Effector CD8-positive, alpha-beta T cell (primary cell): ENCODE results near the gene TEX14.

Experiments
- DNase-seq: peaks from one replicate; lab custom pipeline; 2025; lab: John Stamatoyannopoulos, UW

Gene TEX14

GRCh38 chr17:58648236-58648635, 43.6 kb downstream of the TEX14 start:
- DNase-seq, result no peak

GRCh38 chr17:58643147-58643546, 48.7 kb downstream of the TEX14 start:
- no peak for DNase-seq

- DNase-seq, result no peak
These were observed 49.9 kb downstream of the TEX14 start for GRCh38 chr17:58641887-58642311.

GRCh38 chr17:58640202-58640601, 51.6 kb downstream of the TEX14 start:
- DNase-seq, result no peak

GRCh38 chr17:58639681-58640080, 52.2 kb downstream of the TEX14 start:
- DNase-seq, result no peak

- DNase-seq, result no peak
These were observed 54.8 kb downstream of the TEX14 start for GRCh38 chr17:58637011-58637570.

GRCh38 chr17:58632324-58633314, 59.2 kb downstream of the TEX14 start:
- DNase-seq, result no peak

- peak; percentile 83 for DNase-seq
These were observed 60.1 kb downstream of the TEX14 start for GRCh38 chr17:58631523-58632323.

GRCh38 chr17:58630883-58631522, 60.8 kb downstream of the TEX14 start:
- DNase-seq, result peak; percentile 32

GRCh38 chr17:58626905-58627304, 64.9 kb downstream of the TEX14 start:
- no peak for DNase-seq

GRCh38 chr17:58624751-58625150, 67.1 kb downstream of the TEX14 start:
- DNase-seq, result no peak

- no peak for DNase-seq
These were observed 70.7 kb downstream of the TEX14 start for GRCh38 chr17:58621174-58621573.

- DNase-seq, result no peak
These were observed 73.5 kb downstream of the TEX14 start for GRCh38 chr17:58618336-58618735.

- no peak for DNase-seq
These were observed 74.3 kb downstream of the TEX14 start for GRCh38 chr17:58617563-58617962.

GRCh38 chr17:58615768-58616659, 75.8 kb downstream of the TEX14 start:
- no peak for DNase-seq

- DNase-seq, result no peak
These were observed 76.9 kb downstream of the TEX14 start for GRCh38 chr17:58614859-58615459.

- no peak for DNase-seq
These were observed 80.5 kb downstream of the TEX14 start for GRCh38 chr17:58611331-58611730.

- DNase-seq, result no peak
These were observed 84.9 kb downstream of the TEX14 start for GRCh38 chr17:58606934-58607333.

- DNase-seq, result no peak
These were observed 85.9 kb downstream of the TEX14 start for GRCh38 chr17:58605986-58606385.

- DNase-seq, result no peak
These were observed 86.4 kb downstream of the TEX14 start for GRCh38 chr17:58605470-58605869.
